Ishikawa (cell line): ENCODE measurements around the gene MYO5B.
A peak's percentile ranks its signal among the peaks of the same experiment; 100 is the strongest.

Experiments used
- CEBPB ChIP-seq: IDR thresholded peaks from 2 replicates; pipeline ENCODE4 v1.6.1; 2012
- CREB1 ChIP-seq: IDR thresholded peaks from 2 replicates; pipeline ENCODE4 v1.6.1; 2012; ENCODE audit warnings: low read depth
- EGR1 ChIP-seq: IDR thresholded peaks from 2 replicates; pipeline ENCODE4 v1.6.1; 2012
- EP300 ChIP-seq: IDR thresholded peaks from 2 replicates; pipeline ENCODE4 v1.6.1; 2012; ENCODE audit warnings: borderline replicate concordance
- FOXM1 ChIP-seq: IDR thresholded peaks from 2 replicates; pipeline ENCODE4 v1.6.1; 2012; ENCODE audit warnings: low read depth, borderline replicate concordance
- NFIC ChIP-seq: IDR thresholded peaks from 2 replicates; pipeline ENCODE4 v1.6.1; 2012
- RAD21 ChIP-seq: IDR thresholded peaks from 2 replicates; pipeline ENCODE4 v1.6.1; 2012; ENCODE audit warnings: low read depth
- TAF1 ChIP-seq: IDR thresholded peaks from 2 replicates; pipeline ENCODE4 v1.6.1; 2012; ENCODE audit warnings: low read depth, mild to moderate bottlenecking
- TCF12 ChIP-seq: IDR thresholded peaks from 2 replicates; pipeline ENCODE4 v1.6.1; 2012; ENCODE audit warnings: low read depth
- TEAD4 ChIP-seq: IDR thresholded peaks from 2 replicates; pipeline ENCODE4 v1.6.1; 2012
- YY1 ChIP-seq: IDR thresholded peaks from 2 replicates; pipeline ENCODE4 v1.6.1; 2012; ENCODE audit warnings: low read depth
- ZBTB7A ChIP-seq: IDR thresholded peaks from 2 replicates; pipeline ENCODE4 v1.6.1; 2012; ENCODE audit warnings: low read depth
- TF ChIP-seq, protein P1 (sequence below): IDR thresholded peaks from 2 replicates; pipeline ENCODE4 v1.6.1; 2012
- TF ChIP-seq, protein P2 (sequence below): IDR thresholded peaks from 2 replicates; pipeline ENCODE4 v1.6.1; 2012; ENCODE audit warnings: low read depth, mild to moderate bottlenecking
- TF ChIP-seq, protein P3 (sequence below): IDR thresholded peaks from 2 replicates; pipeline ENCODE4 v1.6.1; 2012

Gene MYO5B

DNA sequence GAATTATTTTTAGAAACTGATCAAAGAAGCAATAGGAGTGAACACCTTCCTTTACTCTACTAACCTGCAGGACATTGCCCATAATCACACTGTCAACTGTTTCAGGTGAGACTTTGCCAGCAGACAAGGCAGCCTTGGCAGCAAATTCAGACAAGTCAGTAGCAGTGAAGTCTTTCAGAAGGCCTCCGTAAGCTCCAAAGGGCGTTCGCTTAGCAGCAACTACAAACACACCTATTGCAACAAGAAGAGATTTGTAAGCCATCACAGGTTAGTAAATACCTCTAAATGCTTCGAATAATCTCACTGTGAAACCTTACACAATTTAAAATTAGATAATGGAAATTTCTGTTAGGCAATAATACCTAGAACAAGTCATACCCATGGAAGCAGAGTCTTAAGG is 392.3 kb downstream of the MYO5B start:
- no peak for TF ChIP-seq TAF1

DNA sequence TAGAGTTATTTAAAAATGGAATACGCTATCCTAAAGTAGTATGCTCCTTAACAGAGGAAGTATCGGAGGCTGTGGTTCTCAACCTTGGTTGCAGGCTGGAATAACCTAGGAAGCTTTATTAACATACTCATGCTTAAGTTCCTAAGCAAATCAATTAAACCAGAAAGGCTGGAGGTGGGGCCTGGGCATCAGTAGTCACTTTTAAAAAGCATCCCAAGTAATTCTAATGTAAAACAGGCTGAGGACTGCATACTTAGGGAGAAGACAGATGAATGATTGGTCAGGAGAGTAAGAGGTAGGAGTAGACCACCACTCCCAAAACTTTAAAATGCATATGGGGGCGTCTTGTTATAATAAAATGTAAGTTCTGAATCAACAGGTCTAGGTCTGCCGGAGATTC is 396.9 kb downstream of the MYO5B start:
- TF ChIP-seq NFIC: no peak
- no peak for TF ChIP-seq YY1
- no peak for TF ChIP-seq CEBPB
- TF ChIP-seq, protein P1, sequence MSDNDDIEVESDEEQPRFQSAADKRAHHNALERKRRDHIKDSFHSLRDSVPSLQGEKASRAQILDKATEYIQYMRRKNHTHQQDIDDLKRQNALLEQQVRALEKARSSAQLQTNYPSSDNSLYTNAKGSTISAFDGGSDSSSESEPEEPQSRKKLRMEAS: no peak
- no peak for TF ChIP-seq RAD21
- TF ChIP-seq, protein P2, sequence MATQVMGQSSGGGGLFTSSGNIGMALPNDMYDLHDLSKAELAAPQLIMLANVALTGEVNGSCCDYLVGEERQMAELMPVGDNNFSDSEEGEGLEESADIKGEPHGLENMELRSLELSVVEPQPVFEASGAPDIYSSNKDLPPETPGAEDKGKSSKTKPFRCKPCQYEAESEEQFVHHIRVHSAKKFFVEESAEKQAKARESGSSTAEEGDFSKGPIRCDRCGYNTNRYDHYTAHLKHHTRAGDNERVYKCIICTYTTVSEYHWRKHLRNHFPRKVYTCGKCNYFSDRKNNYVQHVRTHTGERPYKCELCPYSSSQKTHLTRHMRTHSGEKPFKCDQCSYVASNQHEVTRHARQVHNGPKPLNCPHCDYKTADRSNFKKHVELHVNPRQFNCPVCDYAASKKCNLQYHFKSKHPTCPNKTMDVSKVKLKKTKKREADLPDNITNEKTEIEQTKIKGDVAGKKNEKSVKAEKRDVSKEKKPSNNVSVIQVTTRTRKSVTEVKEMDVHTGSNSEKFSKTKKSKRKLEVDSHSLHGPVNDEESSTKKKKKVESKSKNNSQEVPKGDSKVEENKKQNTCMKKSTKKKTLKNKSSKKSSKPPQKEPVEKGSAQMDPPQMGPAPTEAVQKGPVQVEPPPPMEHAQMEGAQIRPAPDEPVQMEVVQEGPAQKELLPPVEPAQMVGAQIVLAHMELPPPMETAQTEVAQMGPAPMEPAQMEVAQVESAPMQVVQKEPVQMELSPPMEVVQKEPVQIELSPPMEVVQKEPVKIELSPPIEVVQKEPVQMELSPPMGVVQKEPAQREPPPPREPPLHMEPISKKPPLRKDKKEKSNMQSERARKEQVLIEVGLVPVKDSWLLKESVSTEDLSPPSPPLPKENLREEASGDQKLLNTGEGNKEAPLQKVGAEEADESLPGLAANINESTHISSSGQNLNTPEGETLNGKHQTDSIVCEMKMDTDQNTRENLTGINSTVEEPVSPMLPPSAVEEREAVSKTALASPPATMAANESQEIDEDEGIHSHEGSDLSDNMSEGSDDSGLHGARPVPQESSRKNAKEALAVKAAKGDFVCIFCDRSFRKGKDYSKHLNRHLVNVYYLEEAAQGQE: no peak
- no peak for TF ChIP-seq EP300
- no peak for TF ChIP-seq FOXM1
- TF ChIP-seq, protein P3, sequence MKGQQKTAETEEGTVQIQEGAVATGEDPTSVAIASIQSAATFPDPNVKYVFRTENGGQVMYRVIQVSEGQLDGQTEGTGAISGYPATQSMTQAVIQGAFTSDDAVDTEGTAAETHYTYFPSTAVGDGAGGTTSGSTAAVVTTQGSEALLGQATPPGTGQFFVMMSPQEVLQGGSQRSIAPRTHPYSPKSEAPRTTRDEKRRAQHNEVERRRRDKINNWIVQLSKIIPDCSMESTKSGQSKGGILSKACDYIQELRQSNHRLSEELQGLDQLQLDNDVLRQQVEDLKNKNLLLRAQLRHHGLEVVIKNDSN: no peak

DNA sequence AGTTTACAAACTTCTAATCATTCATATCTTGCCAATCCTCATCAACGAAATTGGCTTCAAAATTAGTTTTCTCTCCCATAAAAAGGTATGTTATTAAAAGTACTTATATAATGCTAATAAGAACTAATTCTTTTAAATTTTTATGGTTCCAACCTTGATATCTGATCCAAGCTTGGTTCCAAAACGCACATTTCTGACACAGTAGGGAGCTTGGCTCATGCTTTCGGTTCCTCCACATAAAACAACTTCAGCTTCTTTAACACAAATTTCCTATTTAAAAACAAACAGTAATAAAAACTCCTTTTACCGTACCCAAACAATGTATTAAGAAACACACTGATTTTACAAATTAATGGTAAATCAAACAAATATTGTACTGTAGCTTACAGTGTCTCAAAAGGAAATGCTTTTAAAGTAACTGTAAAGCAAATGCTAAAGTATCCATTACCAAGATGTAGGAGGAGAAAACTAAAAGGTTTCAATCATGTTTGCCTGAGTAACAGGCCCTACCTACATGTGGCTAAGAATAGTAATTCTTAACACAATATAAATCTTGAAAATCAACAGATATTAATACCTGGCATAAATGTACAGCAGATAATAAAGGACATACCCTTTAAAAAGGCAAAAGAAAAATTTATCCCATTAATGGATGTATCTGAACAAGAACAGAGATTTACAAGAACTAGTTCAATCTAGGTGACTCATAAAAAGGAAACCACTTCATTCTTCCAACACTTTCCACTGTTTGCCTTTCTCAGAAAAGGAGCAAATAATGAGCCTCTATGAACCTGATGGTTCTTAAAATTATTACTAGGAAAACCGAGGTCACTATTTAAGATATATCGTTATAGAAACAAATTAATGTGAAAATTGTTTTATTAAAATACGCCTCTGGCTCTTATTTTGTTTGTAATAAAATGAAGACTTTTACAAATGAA is 399.1 kb downstream of the MYO5B start:
- TF ChIP-seq NFIC: peak; percentile 51
- TF ChIP-seq, protein P1: no peak

DNA sequence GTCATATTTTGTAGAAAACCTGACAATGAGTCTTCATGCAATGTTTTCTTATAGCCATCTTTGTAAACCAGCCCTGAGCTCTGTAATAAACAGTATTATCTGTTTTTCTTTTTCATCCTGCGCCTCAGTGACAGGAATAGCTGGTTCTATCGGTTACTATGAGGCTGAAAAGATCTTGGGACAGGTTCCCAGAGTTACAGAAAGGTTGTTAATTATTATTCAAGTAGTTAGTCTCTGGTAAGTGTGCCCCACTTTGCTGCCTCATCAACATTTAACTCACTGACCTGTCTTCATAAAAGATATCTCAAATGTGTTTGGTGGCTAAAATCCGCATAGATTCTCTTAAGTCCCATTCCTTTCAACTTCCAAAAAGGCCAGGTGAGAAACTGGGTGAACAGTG is 400.2 kb downstream of the MYO5B start:
- no peak for TF ChIP-seq CREB1
- TF ChIP-seq, protein P3: no peak
- no peak for TF ChIP-seq TEAD4
- no peak for TF ChIP-seq NFIC
- no peak for TF ChIP-seq EGR1
- TF ChIP-seq, protein P2: no peak
- no peak for TF ChIP-seq FOXM1
- no peak for TF ChIP-seq RAD21
- no peak for TF ChIP-seq EP300
- no peak for TF ChIP-seq TCF12

DNA sequence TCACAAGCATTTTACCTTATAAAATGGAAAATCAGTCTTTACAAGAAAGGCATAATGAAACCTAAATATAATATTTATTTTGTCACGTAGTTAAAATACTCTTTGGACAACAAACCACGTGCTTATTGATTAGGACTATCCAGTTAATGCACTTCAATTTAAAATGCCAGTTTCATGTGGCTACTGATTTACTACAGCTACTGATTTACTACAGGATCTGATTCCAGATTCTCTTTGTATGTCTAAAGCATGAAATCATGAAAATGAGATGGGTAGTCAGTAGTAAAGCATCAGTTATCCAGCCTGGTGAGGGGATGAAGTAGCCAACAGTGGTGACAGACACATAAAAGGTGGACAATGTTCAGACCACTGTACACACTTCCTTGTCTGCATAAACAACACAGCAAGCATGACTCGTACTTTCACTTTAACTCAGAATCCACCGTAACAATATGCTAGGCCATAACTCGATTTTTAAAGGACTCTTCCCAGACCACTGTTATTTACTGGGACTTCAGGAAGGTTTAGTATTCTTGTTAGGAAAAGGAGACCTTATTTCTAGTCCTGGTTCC is 406.5 kb downstream of the MYO5B start:
- TF ChIP-seq EGR1: no peak
- TF ChIP-seq TEAD4: no peak
- no peak for TF ChIP-seq ZBTB7A
- no peak for TF ChIP-seq CREB1
- TF ChIP-seq, protein P3: no peak
- TF ChIP-seq NFIC: no peak
- TF ChIP-seq EP300: no peak
- no peak for TF ChIP-seq CEBPB
- TF ChIP-seq YY1: no peak
- no peak for TF ChIP-seq TAF1

DNA sequence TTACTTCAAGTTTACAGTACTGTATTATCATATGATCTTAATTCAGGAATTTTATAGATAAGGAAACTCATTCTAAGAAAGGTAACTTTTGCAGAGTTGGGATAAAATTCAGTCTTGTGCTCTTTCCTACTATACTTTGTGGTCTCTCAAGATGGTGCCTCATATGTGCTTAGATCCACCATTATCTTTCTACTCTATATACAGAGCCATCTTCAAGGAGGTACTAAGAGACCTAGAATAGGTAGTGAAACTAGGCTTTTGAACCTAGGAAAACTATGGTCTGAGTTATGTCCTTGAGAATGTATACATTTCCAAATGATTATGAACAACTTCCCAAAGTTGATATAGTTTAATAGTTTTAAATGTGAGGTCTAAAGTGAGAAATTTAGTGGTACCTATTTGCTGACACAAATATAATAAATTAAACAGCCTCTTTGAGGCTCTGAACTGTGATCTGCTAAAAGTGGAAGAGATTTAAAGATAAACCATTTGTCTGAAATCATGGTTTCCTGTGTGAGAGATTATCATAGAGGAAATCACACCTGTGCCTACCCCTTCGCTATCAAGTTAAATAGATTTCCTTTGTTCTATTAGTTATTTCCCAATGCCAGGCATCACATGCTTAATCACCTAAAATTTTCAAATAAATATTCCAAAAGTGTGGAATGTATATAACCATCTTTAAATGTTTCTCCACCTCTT is 408.8 kb downstream of the MYO5B start:
- TF ChIP-seq CEBPB (no peak), RAD21 (no peak), TAF1 (no peak), YY1 (no peak), CREB1 (no peak), EP300 (no peak), TEAD4 (no peak), ZBTB7A (no peak), FOXM1 (no peak)
- TF ChIP-seq, protein P3: no peak
- TF ChIP-seq, protein P1: no peak
